Fibroblast of skin of scalp (primary cell): ENCODE data around the gene MSRB3.
"Not testable (repeated sequence)": the region's sequence is repeated elsewhere in the genome, so short reads cannot be mapped to it uniquely, and the experiment has no call there.

Source experiments
- DNase-seq: peaks from one replicate; pipeline ENCODE4 v3.0.0-alpha.2; 2013

MSRB3 gene

GRCh38 chr12:65407388-65408149 lies 129.1 kb downstream of the MSRB3 start:
- no peak for DNase-seq

GRCh38 chr12:65408441-65408840 lies 130.0 kb downstream of the MSRB3 start:
- DNase-seq: no peak

GRCh38 chr12:65409726-65410125 lies 131.2 kb downstream of the MSRB3 start:
- DNase-seq: no peak

- peak; percentile 36 for DNase-seq
These were observed 132.7 kb downstream of the MSRB3 start for GRCh38 chr12:65411171-65411570.

- DNase-seq: no peak
These were observed 136.0 kb downstream of the MSRB3 start for GRCh38 chr12:65414526-65414925.

- DNase-seq: no peak
These were observed 137.3 kb downstream of the MSRB3 start for GRCh38 chr12:65415826-65416225.

- DNase-seq: no peak
These were observed 141.0 kb downstream of the MSRB3 start for GRCh38 chr12:65419284-65420072.

- DNase-seq: no peak
These were observed 142.5 kb downstream of the MSRB3 start for GRCh38 chr12:65420941-65421340.

GRCh38 chr12:65427646-65428045 lies 149.2 kb downstream of the MSRB3 start:
- no peak for DNase-seq

GRCh38 chr12:65430006-65430405 lies 151.5 kb downstream of the MSRB3 start:
- DNase-seq: no peak

GRCh38 chr12:65430571-65431306 lies 152.3 kb downstream of the MSRB3 start:
- DNase-seq: peak; percentile 79

GRCh38 chr12:65432114-65432513 lies 153.6 kb downstream of the MSRB3 start:
- DNase-seq: no peak

GRCh38 chr12:65432651-65433050 lies 154.2 kb downstream of the MSRB3 start:
- DNase-seq: no peak

GRCh38 chr12:65434737-65435136 lies 156.3 kb downstream of the MSRB3 start:
- DNase-seq: no peak

GRCh38 chr12:65443038-65443437 lies 164.6 kb downstream of the MSRB3 start:
- peak; percentile 35 for DNase-seq

GRCh38 chr12:65444996-65445395 lies 166.5 kb downstream of the MSRB3 start:
- DNase-seq: no peak

GRCh38 chr12:65446901-65447300 lies 168.4 kb downstream of the MSRB3 start:
- no peak for DNase-seq

- DNase-seq: peak; percentile 31
These were observed 170.9 kb downstream of the MSRB3 start for GRCh38 chr12:65449400-65449799.

- no peak for DNase-seq
These were observed 172.1 kb downstream of the MSRB3 start for GRCh38 chr12:65450625-65451024.

GRCh38 chr12:65454115-65454787 lies 175.8 kb downstream of the MSRB3 start:
- DNase-seq: no peak

- not testable (repeated sequence) for DNase-seq
These were observed 178.9 kb downstream of the MSRB3 start for GRCh38 chr12:65457341-65457740.

GRCh38 chr12:65458718-65459117 lies 180.2 kb downstream of the MSRB3 start:
- DNase-seq: no peak

GRCh38 chr12:65459545-65459944 lies 181.1 kb downstream of the MSRB3 start:
- no peak for DNase-seq
